NB4 (cell line): ENCODE data around the gene DENND4B.
A peak's percentile ranks its signal among the peaks of the same experiment; 100 is the strongest.

Experiments
- DNase-seq: peaks from one replicate; pipeline ENCODE4 v3.0.0; 2010; ENCODE audit warnings: low read depth
- H3K4me3 ChIP-seq: one replicate; pipeline ENCODE4 v1.5.1; 2011; ENCODE audit warnings: mild to moderate bottlenecking, low read depth, low read length, moderate library complexity
- MYC ChIP-seq: IDR thresholded peaks from 2 replicates; pipeline ENCODE4 v1.6.1; 2011; ENCODE audit warnings: low read depth, low read length
- POLR2A ChIP-seq: IDR thresholded peaks from 2 replicates; pipeline ENCODE4 v1.6.1; 2011; ENCODE audit warnings: mild to moderate bottlenecking; ENCODE audit not compliant: insufficient read length; ENCODE audit errors: extremely low read depth
- TF ChIP-seq, protein P1 (sequence below): IDR thresholded peaks from 2 replicates; pipeline ENCODE4 v1.6.1; 2011; ENCODE audit warnings: low read depth, low read length
- TF ChIP-seq, protein P2 (sequence below): IDR thresholded peaks from one replicate; pipeline ENCODE4 v1.5.1; 2012; ENCODE audit warnings: low read depth, low read length

The DENND4B gene

GRCh38 chr1:153954826-153955225, 8.3 kb upstream of the DENND4B start:
- TF ChIP-seq, protein P1, sequence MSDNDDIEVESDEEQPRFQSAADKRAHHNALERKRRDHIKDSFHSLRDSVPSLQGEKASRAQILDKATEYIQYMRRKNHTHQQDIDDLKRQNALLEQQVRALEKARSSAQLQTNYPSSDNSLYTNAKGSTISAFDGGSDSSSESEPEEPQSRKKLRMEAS = no peak
- TF ChIP-seq, protein P2, sequence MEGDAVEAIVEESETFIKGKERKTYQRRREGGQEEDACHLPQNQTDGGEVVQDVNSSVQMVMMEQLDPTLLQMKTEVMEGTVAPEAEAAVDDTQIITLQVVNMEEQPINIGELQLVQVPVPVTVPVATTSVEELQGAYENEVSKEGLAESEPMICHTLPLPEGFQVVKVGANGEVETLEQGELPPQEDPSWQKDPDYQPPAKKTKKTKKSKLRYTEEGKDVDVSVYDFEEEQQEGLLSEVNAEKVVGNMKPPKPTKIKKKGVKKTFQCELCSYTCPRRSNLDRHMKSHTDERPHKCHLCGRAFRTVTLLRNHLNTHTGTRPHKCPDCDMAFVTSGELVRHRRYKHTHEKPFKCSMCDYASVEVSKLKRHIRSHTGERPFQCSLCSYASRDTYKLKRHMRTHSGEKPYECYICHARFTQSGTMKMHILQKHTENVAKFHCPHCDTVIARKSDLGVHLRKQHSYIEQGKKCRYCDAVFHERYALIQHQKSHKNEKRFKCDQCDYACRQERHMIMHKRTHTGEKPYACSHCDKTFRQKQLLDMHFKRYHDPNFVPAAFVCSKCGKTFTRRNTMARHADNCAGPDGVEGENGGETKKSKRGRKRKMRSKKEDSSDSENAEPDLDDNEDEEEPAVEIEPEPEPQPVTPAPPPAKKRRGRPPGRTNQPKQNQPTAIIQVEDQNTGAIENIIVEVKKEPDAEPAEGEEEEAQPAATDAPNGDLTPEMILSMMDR = no peak
- no peak for TF ChIP-seq MYC
- TF ChIP-seq POLR2A = no peak
- H3K4me3 ChIP-seq = no peak overlapping the region
- DNase-seq = no peak

- H3K4me3 ChIP-seq = no peak overlapping the region
- no peak for DNase-seq
- TF ChIP-seq MYC = no peak
- TF ChIP-seq, protein P1 = no peak
- TF ChIP-seq, protein P2 = no peak
- TF ChIP-seq POLR2A = no peak
These were observed 7.4 kb upstream of the DENND4B start for GRCh38 chr1:153953859-153954365.

DNA sequence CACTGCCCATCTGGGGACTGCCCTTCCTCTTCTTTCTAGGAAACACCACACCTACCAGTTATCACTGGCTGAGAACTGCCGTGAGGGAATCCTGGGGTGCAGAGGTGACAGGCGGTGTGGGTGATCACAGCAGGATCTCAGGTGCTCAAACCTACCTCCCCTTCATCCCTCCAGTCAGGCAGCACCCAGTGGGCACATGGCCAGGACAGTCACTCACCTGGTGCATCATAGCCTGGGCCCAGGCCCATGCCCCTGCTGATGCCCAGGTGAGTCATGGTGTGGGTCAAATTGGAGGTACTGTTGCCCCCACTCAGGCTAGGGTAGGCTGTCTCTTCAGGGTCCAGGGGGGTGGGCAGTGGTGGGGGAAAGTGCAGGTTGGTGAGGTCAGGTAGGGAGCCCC, 5.3 kb upstream of the DENND4B start:
- H3K4me3 ChIP-seq = no peak overlapping the region
- DNase-seq = no peak
- TF ChIP-seq, protein P1 = no peak

GRCh38 chr1:153951183-153951582, 4.7 kb upstream of the DENND4B start:
- no peak for DNase-seq
- TF ChIP-seq, protein P2 = no peak
- no peak for TF ChIP-seq POLR2A
- TF ChIP-seq, protein P1 = no peak
- no peak for TF ChIP-seq MYC
- no peak overlapping the region for H3K4me3 ChIP-seq

GRCh38 chr1:153945795-153946621, 510 bp downstream of the DENND4B start:
- H3K4me3 ChIP-seq = peak overlapping the region; percentile 82
- DNase-seq = peak; percentile 97
- TF ChIP-seq, protein P1 = peak; percentile 68
- TF ChIP-seq, protein P2 = no peak
- TF ChIP-seq POLR2A (no peak), MYC (peak; percentile 56)

GRCh38 chr1:153945131-153945794, 1.3 kb downstream of the DENND4B start:
- DNase-seq = peak; percentile 94
- TF ChIP-seq POLR2A = peak; percentile 15
- TF ChIP-seq MYC = peak; percentile 68
- TF ChIP-seq, protein P2 = no peak
- TF ChIP-seq, protein P1 = peak; percentile 48

More at GRCh38 chr1:153945131-153945794, 1.3 kb downstream of the DENND4B start:
- H3K4me3 ChIP-seq = peak overlapping the region; percentile 82
